Activated CD4-positive, alpha-beta memory T cell treated with anti-CD3 and anti-CD28 coated beads for 36 hours (primary cell): ENCODE results near the gene NOS1AP. TPM values are rescaled to one million over a fixed set of nuclear protein-coding genes. Genes with fewer than 3 reads are reported as not detected.

Source experiments
- CTCF ChIA-PET: fragments of 350-600 bp; sonication (Branson Sonifier 250); formaldehyde crosslinking; loops from one replicate; lab custom pipeline; 2021; ENCODE audit warnings: antibody characterized with exemption, inconsistent platforms; lab: Charles Lee
- POLR2A ChIA-PET: fragments of 350-600 bp; sonication (Branson Sonifier 250); formaldehyde crosslinking; loops from one replicate; lab custom pipeline; 2021; ENCODE audit warnings: antibody characterized with exemption; lab: Charles Lee
- DNase-seq: peaks from one replicate; pipeline ENCODE4 v3.0.0-alpha.2; 2020
- H3K27ac Mint-ChIP-seq: one replicate; pipeline ENCODE4 v1.8.0; 2021; ENCODE audit warnings: mixed read lengths
- H3K27me3 Mint-ChIP-seq: one replicate; pipeline ENCODE4 v1.8.0; 2021; ENCODE audit warnings: mixed read lengths
- H3K36me3 Mint-ChIP-seq: one replicate; pipeline ENCODE4 v1.8.0; 2021; ENCODE audit warnings: mixed read lengths
- H3K4me1 Mint-ChIP-seq: one replicate; pipeline ENCODE4 v1.8.0; 2021; ENCODE audit warnings: low read depth, mixed read lengths
- H3K4me3 Mint-ChIP-seq: one replicate; pipeline ENCODE4 v1.8.0; 2021; ENCODE audit warnings: mild to moderate bottlenecking, mixed read lengths
- H3K9me3 Mint-ChIP-seq: one replicate; pipeline ENCODE4 v1.8.0; 2021; ENCODE audit warnings: mixed read lengths
- intact Hi-C: fragments of 100-400 bp; cut with micrococcal nuclease; formaldehyde crosslinking; loops from one replicate; pipeline ENCODE4 v1.15.1; 2023
- total RNA-seq, 2 experiments: library from RNA; stranded (reverse); gene quantifications; one replicate each; pipeline ENCODE4 v1.2.3, GENCODE V29; 2021

The NOS1AP gene
- total RNA-seq, 2 experiments from 2014 or later, result 0.12 TPM; not detected in 1

DNA sequence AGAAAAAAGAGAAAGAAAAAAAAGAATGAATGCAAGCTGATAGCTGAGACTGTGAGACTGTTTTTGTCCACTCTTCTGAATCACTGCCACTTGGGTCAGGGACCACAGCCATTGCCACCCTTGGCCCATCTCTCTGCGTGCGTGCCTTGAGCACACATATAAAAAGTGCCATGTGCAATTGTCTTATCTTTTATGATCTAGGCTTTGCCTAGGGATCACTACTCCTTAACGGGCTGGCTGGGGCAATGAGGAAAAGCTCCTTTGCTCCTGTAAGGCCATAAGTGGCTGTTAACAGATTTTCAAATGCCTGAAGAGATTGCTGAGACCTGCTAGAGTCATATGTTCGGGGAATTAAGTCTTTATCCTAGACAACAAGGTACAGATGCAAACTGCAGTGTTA lies 299.0 kb downstream of the NOS1AP start:
- H3K36me3 Mint-ChIP-seq, result no peaks in the 10 kb centered on the region
- CTCF ChIA-PET, result no interaction called here

DNA sequence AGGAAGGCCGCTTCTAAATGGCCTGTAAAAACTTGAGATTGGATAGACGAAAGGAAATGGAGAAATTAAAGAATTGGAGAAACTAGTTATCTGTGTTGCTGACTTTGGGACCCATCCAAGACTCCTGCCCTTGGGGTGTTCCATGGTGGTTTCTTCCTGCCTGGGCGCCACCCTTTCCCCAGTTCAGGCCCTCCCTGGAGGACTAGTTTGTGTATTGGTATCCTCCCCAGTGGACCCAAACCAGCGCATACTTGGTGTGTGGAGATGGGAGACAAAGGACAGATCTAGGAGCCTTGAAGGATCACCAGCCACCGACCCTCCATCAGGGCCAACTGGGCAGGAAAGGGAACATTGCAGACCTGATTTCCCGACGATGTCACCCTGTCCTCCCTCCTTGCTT lies 300.1 kb downstream of the NOS1AP start:
- no peaks in the 10 kb centered on the region for H3K27me3 Mint-ChIP-seq
- no peak for DNase-seq
- H3K4me1 Mint-ChIP-seq, result no peaks in the 10 kb centered on the region
- no peak overlapping the region for H3K4me3 Mint-ChIP-seq
- POLR2A ChIA-PET, result no interaction called here
- CTCF ChIA-PET, result no interaction called here
- H3K36me3 Mint-ChIP-seq, result no peaks in the 10 kb centered on the region
- intact Hi-C loops, result no loop called here
- no peaks in the 10 kb centered on the region for H3K9me3 Mint-ChIP-seq
- no peak overlapping the region for H3K27ac Mint-ChIP-seq

More for the DNA sequence above, 299.0 kb downstream of the NOS1AP start:
- POLR2A ChIA-PET, result no interaction called here
- H3K9me3 Mint-ChIP-seq, result no peaks in the 10 kb centered on the region
- no peak overlapping the region for H3K27ac Mint-ChIP-seq
- intact Hi-C loops, result no loop called here
- no peaks in the 10 kb centered on the region for H3K27me3 Mint-ChIP-seq
- no peak for DNase-seq
- no peak overlapping the region for H3K4me3 Mint-ChIP-seq
- no peaks in the 10 kb centered on the region for H3K4me1 Mint-ChIP-seq

DNA sequence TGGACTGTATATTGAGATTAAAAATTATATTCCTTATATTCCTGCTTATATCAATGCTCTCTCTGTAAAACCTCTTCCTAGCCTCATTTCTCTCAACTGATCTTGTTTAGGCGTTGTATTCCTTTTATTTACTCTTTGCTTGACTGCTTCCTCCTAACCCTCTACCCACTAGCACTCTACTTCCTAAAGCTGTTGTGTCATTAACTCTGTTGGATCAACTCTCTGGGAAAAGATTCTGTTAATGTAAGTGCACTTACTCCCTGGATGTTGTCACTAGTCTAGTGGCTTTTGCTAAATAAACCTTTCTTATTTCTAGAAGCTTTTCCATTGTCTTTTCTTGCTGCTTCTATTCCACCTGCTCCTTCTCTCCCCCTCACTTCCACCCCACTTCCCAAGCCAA lies 300.7 kb downstream of the NOS1AP start:
- no peak overlapping the region for H3K4me3 Mint-ChIP-seq
- CTCF ChIA-PET, result no interaction called here
- H3K36me3 Mint-ChIP-seq, result no peaks in the 10 kb centered on the region

DNA sequence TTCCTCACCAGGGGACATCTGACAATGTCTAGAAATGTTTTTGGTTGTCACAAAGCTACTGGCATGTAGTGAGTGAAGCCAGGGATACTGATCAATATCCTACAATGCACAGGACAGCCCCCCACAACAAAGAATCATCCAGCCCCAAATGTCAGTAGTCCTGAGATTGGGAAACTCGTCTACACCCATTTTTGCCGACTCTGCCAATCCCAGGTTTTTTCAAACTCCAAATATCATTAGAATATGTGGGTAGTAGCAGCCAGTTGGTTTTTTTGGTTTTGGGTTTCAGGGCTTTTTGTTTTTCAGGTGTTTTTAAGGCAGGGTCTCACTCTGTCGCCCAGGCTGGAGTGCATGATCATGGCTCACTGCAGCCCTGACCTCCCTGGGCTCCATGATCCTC lies 301.2 kb downstream of the NOS1AP start:
- H3K36me3 Mint-ChIP-seq, result no peaks in the 10 kb centered on the region
- CTCF ChIA-PET, result no interaction called here
- no peaks in the 10 kb centered on the region for H3K9me3 Mint-ChIP-seq
- H3K27me3 Mint-ChIP-seq, result no peaks in the 10 kb centered on the region
- DNase-seq, result no peak
- no peak overlapping the region for H3K4me3 Mint-ChIP-seq
- intact Hi-C loops, result no loop called here
- H3K27ac Mint-ChIP-seq, result no peak overlapping the region
- POLR2A ChIA-PET, result no interaction called here
- no peaks in the 10 kb centered on the region for H3K4me1 Mint-ChIP-seq

More for the DNA sequence above, 300.7 kb downstream of the NOS1AP start:
- Mint-ChIP-seq H3K27ac (no peak overlapping the region), H3K27me3 (no peaks in the 10 kb centered on the region), H3K9me3 (no peaks in the 10 kb centered on the region), H3K4me1 (no peaks in the 10 kb centered on the region)
- intact Hi-C loops, result no loop called here
- POLR2A ChIA-PET, result no interaction called here
- DNase-seq, result no peak

DNA sequence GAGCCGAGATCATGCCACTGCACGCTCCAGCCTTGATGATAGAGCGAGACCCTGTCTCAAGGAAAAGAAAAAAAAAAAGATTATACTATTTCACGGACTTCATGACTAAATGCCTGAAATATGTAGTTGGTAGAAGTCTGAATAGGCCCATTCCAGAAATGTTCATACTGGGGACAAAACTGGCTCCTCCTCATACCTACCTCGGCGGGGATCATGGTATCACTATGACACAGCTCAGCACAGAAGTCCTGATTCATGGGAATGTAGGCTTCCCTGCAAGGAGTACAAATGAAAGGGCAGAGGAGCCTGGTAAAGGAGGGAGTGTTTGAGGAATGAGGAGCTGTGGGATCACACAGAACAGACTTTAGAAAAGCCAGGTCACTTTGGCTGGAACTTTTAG lies 302.1 kb downstream of the NOS1AP start:
- POLR2A ChIA-PET, result no interaction called here
- Mint-ChIP-seq H3K4me3 (no peak overlapping the region), H3K27ac (no peak overlapping the region), H3K9me3 (no peaks in the 10 kb centered on the region), H3K27me3 (no peaks in the 10 kb centered on the region), H3K4me1 (no peaks in the 10 kb centered on the region), H3K36me3 (no peaks in the 10 kb centered on the region)
- CTCF ChIA-PET, result no interaction called here
- DNase-seq, result no peak
- intact Hi-C loops, result no loop called here

DNA sequence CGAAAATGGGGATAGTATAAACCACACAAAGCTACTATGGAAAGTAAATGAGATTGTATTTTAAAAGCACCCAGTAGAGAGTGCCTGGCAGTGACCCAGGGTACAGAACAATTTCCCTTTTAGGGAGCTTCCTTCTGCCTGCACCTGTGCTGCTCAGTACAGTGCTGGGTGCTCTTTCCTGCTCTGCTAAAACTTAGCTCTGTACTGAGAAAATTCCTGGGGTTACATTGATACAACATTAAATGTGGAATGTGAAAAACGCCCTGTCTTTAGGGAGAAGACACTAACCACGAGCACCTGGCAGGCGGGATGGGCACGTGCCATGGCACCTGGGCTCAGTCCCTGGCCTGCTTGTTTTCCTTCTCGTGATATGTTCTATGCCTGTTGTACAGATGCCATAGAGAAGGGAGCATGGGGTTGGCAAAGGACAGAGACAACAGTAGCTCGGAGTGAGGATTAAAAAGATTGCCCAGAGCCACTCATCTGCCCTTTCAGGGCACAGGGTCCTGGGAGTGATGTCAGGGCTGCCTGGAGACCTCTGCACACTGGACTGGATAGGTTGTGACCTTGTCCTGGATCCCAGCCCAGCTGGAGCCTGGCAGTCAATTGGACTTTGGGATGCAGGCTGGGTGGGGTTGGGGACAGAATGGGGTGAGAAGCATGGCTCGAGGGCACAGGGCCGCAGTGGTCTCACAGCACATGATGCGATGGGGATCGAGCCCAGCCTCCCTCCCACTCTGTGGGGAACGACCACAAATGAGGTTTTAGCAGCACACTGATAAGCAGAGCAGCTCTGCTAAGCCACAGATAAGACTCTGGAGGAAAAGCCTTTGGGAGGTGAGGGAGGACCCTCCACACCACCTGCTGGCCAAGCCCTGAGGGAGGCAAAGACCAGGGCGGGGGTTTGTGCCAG lies 302.9 kb downstream of the NOS1AP start:
- no peaks in the 10 kb centered on the region for H3K36me3 Mint-ChIP-seq
- POLR2A ChIA-PET, result no interaction called here
- no peaks in the 10 kb centered on the region for H3K9me3 Mint-ChIP-seq
- no peaks in the 10 kb centered on the region for H3K27me3 Mint-ChIP-seq
- intact Hi-C loops, result no loop called here
- no peak overlapping the region for H3K4me3 Mint-ChIP-seq
- CTCF ChIA-PET, result no interaction called here
- no peak for DNase-seq
- H3K27ac Mint-ChIP-seq, result no peak overlapping the region
- no peaks in the 10 kb centered on the region for H3K4me1 Mint-ChIP-seq

DNA sequence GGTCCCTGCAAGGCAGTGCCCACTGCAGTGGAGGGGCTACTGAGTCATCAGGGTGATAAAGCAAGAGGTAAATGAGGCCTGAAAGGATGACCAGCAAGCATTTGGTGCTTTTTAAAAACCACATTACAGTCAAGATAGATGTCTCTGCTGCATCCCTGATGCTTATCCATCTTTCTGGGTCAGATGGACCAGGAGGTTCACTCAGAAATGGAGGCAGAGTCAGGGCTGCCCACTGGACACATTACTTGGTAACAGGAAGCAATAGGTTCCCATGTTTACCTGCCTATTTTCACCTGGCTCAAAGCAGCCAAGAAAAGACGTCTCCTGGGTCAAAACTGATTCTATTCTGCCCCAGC lies 303.6 kb downstream of the NOS1AP start:
- Mint-ChIP-seq H3K9me3 (no peaks in the 10 kb centered on the region), H3K36me3 (no peaks in the 10 kb centered on the region), H3K27ac (no peak overlapping the region), H3K4me3 (no peak overlapping the region), H3K4me1 (no peaks in the 10 kb centered on the region), H3K27me3 (no peaks in the 10 kb centered on the region)
- ChIA-PET POLR2A (no interaction called here), CTCF (no interaction called here)
- intact Hi-C loops, result no loop called here
- no peak for DNase-seq

DNA sequence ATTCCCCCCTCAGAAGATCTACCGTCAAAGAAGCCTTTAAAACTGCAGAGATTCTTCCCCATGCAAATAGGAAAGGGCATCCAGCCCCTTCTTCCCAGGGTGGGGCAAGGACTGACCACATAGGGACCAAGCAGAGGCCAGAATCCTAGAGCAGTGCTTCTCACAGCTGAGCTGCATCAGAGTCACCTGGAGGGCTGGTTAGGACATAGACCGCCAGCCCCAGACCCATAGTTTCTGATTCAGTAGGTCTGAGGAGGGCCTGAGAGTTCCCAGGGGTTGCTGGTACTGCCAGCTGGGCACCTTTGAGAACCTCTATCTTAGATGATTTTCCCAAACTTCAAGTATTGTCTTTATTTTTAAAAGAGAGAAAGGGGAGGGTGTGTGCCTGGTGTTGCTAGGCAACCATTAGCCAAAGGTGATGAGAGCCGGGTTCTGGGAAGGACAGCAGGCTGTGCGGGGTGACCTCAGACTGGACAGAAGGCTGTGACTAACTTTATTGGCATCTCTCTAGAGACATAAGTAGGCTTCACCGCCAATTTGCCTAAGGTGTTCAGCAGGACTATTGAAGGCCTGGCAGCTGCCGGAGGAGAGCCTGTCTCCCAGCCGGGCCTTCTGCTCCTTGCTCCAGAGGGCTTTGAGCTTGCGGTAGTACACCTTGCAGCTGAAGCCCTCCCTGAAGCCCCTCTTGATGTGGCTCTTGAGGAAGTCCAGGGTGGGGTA lies 304.2 kb downstream of the NOS1AP start:
- H3K4me1 Mint-ChIP-seq, result no peaks in the 10 kb centered on the region
- no peaks in the 10 kb centered on the region for H3K9me3 Mint-ChIP-seq
- intact Hi-C loops, result no loop called here
- H3K36me3 Mint-ChIP-seq, result no peaks in the 10 kb centered on the region
- no peaks in the 10 kb centered on the region for H3K27me3 Mint-ChIP-seq
- CTCF ChIA-PET, result no interaction called here
- POLR2A ChIA-PET, result no interaction called here
- DNase-seq, result no peak
- no peak overlapping the region for H3K4me3 Mint-ChIP-seq
- no peak overlapping the region for H3K27ac Mint-ChIP-seq

DNA sequence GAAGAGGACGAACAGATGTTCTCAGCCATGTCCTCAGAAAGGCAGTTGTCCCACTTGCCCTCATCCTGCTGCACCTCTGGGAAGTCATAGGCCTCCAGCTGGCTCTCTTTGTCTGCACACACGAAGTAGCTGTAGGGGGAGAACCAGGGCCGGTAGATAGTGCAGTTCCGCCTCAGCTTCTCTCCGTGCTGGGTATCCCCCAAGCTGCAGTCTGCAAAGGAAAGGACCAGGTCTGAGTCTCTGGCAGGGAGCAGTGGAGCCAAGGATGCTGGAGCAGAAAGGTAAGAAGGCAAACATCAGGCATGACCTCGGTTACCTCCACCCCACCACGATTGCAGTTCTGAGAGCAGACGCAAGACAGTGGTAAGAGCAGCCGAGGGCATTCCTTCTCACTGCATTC lies 304.9 kb downstream of the NOS1AP start:
- Mint-ChIP-seq H3K27me3 (no peaks in the 10 kb centered on the region), H3K4me1 (no peaks in the 10 kb centered on the region), H3K4me3 (no peak overlapping the region), H3K27ac (no peak overlapping the region), H3K9me3 (no peaks in the 10 kb centered on the region), H3K36me3 (no peaks in the 10 kb centered on the region)
- ChIA-PET POLR2A (no interaction called here), CTCF (no interaction called here)
- no peak for DNase-seq
- intact Hi-C loops, result no loop called here

DNA sequence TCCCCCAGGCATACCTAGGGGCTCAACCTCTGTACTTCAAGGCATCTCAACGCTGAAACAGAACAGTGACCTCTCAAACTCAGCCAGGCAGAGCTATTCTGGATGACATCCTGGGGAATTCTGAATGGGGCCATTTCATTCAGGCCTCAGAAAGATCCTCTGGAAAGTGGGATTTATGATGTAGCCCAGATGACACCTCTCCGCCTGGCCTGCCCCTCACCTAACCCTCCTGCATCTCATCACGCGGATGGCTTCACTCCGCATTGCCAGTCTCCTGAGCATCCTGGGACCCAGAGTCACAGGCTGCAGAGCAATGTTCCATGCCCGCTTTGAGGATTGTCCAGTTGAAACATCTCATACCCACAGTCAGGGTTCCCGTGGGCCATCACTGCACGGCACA lies 306.0 kb downstream of the NOS1AP start:
- no peaks in the 10 kb centered on the region for H3K9me3 Mint-ChIP-seq
- no peak overlapping the region for H3K27ac Mint-ChIP-seq
- CTCF ChIA-PET, result no interaction called here
- no peaks in the 10 kb centered on the region for H3K27me3 Mint-ChIP-seq
- no peaks in the 10 kb centered on the region for H3K4me1 Mint-ChIP-seq
- intact Hi-C loops, result no loop called here
- no peak overlapping the region for H3K4me3 Mint-ChIP-seq
- no peak for DNase-seq
- POLR2A ChIA-PET, result no interaction called here
- H3K36me3 Mint-ChIP-seq, result no peaks in the 10 kb centered on the region

DNA sequence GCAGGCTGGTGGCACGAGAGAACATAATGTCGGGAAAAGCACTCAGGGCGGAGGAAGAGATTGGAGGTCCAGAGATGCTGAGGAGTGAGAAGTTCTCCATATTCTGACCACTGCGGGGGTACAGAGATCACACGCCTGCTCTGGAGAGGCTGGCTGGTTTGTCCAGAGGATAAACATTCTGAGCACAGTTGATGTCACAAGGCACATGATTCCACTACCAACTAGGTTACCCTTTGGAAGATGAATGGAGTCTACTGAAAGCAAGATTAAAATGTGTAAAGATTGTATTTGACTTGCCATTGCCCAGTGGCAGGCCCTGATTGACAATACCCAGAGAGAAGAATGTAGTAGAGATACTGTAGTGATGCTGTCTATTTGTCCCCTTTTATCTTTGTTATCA lies 307.2 kb downstream of the NOS1AP start, which contains the start of gene SPATA46:
SPATA46 (minus strand) TSS at position 164 of the 400 bp plus-strand sequence; CDS start at position 100, 64 bp downstream.
- ChIA-PET CTCF (no interaction called here), POLR2A (no interaction called here)
- Mint-ChIP-seq H3K36me3 (no peaks in the 10 kb centered on the region), H3K27me3 (no peaks in the 10 kb centered on the region), H3K27ac (no peak within 1 kb of the TSS), H3K4me3 (no peak within 1 kb of the TSS), H3K4me1 (no peaks in the 10 kb centered on the region), H3K9me3 (no peaks in the 10 kb centered on the region)
- no peak for DNase-seq
- intact Hi-C loops, result no loop called here

DNA sequence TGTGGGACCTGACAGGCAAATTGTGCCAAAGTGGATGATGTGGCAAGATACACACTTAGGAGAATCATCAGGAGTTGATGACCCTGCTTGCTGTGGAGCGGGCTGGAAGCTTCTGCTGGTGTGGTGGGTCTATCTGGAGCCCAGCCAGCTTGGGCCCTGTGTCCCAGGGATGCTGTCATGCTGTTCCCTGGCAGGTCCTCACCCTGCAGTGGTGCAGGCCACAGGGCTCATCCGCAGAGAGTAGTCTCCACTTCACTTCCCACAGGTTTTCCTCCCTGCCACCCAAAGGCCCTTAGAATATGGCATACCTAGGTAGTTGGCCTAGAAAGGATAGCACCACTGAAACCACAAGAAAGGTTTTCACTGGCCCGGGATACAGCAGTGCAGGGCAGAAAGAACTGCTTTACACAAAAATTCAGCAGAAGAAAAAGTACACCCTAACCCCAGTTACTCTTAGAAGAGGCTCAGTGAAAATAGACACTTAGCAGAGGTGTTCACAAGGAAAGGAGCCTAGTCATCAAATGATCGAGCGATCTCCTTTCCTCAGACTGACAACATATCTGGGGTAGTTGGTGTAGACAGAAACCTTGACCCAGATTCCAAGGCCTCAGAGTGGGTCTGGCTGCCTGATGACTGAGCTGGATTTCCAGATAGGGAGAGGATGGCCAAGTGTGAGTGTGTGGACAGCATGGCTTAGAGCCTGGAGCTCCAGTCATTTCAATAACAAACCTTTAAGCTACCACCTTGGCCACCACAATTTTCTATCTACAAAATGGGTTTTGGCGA lies 310.8 kb downstream of the NOS1AP start:
- DNase-seq, result no peak
- Mint-ChIP-seq H3K4me3 (no peak overlapping the region), H3K27ac (no peak overlapping the region), H3K27me3 (no peaks in the 10 kb centered on the region), H3K9me3 (no peaks in the 10 kb centered on the region), H3K4me1 (no peaks in the 10 kb centered on the region), H3K36me3 (no peaks in the 10 kb centered on the region)
- CTCF ChIA-PET, result no interaction called here
- POLR2A ChIA-PET, result no interaction called here
- intact Hi-C loops, result no loop called here
